Endothelial cell of umbilical vein (primary cell): ENCODE data around the gene ITPRIP.

Experiments
- EZH2 ChIP-seq: IDR thresholded peaks from 2 replicates; pipeline ENCODE4 v1.6.1; 2012; ENCODE audit warnings: borderline replicate concordance, low read depth, mild to moderate bottlenecking, moderate library complexity, low read length, inconsistent platforms; ENCODE audit not compliant: severe bottlenecking
- POLR2A ChIP-seq: IDR thresholded peaks from 2 replicates; pipeline ENCODE4 v1.6.1; 2012; ENCODE audit warnings: low read depth, mild to moderate bottlenecking, control low read depth, low read length
- POLR2AphosphoS5 ChIP-seq: IDR thresholded peaks from 2 replicates; pipeline ENCODE4 v1.6.1; 2012; ENCODE audit warnings: low read depth, mild to moderate bottlenecking, control low read depth, low read length, moderate library complexity; ENCODE audit not compliant: insufficient read depth

- TF ChIP-seq POLR2A (no peak), POLR2AphosphoS5 (no peak), EZH2 (no peak)
These were observed 29.8 kb downstream of the ITPRIP start for GRCh38 chr10:104308439-104308903.
